GM12878 (cell line): ENCODE results near the gene NAGK.

Experiments
- CHD2 ChIP-seq: IDR thresholded peaks from 2 replicates; pipeline ENCODE4 v1.6.1; 2011; ENCODE audit warnings: low read depth, low read length, improper control_type of control experiment, borderline replicate concordance
- SMAD5 ChIP-seq: IDR thresholded peaks from 2 replicates; pipeline ENCODE4 v1.6.1; 2016; ENCODE audit warnings: antibody characterized with exemption, low read depth
- TF ChIP-seq, protein P1 (sequence below), 3 experiments: IDR thresholded peaks in 2 of 3; conservative IDR thresholded peaks in 1 of 3; 2 replicates each; pipeline ENCODE4 v1.5.1; 2011; ENCODE audit warnings: low read depth in 3 of 3, low read length in 3 of 3, mild to moderate bottlenecking in 3 of 3, control low read depth in 2 of 3, moderate library complexity in 2 of 3, inconsistent platforms in 1 of 3, mixed read lengths in 1 of 3; ENCODE audit not compliant: control insufficient read depth in 2 of 3, insufficient read depth in 1 of 3; ENCODE audit errors: extremely low read depth in 1 of 3

DNA sequence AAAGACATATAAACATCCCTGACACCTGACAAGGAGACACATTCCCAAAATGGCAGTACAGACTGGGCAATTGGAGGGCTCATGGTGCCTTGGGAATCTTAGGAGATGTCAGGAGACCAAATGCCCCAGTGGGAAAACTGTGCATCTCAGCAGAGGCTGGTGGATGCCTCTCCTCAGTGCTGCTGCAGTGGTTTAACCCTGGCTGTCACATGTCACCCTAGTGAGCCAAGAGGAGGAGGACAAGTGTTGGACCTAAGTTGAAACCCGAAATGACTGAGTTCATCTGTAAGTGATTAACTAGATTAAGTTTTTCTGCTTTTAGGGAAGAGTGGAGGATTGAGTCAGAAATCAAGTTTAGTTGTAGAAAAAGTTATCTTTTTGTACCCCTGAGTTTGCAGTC lies 5.2 kb upstream of the NAGK start:
- TF ChIP-seq, protein P1, sequence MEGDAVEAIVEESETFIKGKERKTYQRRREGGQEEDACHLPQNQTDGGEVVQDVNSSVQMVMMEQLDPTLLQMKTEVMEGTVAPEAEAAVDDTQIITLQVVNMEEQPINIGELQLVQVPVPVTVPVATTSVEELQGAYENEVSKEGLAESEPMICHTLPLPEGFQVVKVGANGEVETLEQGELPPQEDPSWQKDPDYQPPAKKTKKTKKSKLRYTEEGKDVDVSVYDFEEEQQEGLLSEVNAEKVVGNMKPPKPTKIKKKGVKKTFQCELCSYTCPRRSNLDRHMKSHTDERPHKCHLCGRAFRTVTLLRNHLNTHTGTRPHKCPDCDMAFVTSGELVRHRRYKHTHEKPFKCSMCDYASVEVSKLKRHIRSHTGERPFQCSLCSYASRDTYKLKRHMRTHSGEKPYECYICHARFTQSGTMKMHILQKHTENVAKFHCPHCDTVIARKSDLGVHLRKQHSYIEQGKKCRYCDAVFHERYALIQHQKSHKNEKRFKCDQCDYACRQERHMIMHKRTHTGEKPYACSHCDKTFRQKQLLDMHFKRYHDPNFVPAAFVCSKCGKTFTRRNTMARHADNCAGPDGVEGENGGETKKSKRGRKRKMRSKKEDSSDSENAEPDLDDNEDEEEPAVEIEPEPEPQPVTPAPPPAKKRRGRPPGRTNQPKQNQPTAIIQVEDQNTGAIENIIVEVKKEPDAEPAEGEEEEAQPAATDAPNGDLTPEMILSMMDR (IDR thresholded peaks at IDR 0.05 in 2 of 3, conservative IDR thresholded peaks at IDR 0.05 in 1 of 3; ENCODE audit: control insufficient read depth in 2 of 3, extremely low read depth in 1 of 3, insufficient read depth in 1 of 3, low read depth in 3 of 3, low read length in 3 of 3), result no peak
- TF ChIP-seq CHD2 (no peak), SMAD5 (no peak)
